PFSK-1 (cell line): ENCODE results near the gene PRKAG2.

Source experiments
- POLR2AphosphoS5 ChIP-seq: IDR thresholded peaks from 2 replicates; pipeline ENCODE4 v1.6.1; 2012; ENCODE audit warnings: low read depth, mild to moderate bottlenecking, control low read depth, low read length, moderate library complexity
- SIN3A ChIP-seq: IDR thresholded peaks from 2 replicates; pipeline ENCODE4 v1.6.1; 2012; ENCODE audit warnings: mild to moderate bottlenecking, low read length, moderate library complexity, borderline replicate concordance; ENCODE audit not compliant: insufficient read depth
- TF ChIP-seq, protein P1 (sequence below), 2 experiments: IDR thresholded peaks; 2 replicates each; pipeline versions ENCODE4 v1.6.1 to v1.8.0; 2011 to 2012; ENCODE audit warnings: low read depth in 2 of 2, low read length in 2 of 2, control low read depth in 1 of 2, inconsistent platforms in 1 of 2, mild to moderate bottlenecking in 1 of 2, moderate library complexity in 1 of 2; ENCODE audit not compliant: insufficient read depth in 1 of 2

- TF ChIP-seq SIN3A (no peak), POLR2AphosphoS5 (no peak)
- TF ChIP-seq, protein P1, sequence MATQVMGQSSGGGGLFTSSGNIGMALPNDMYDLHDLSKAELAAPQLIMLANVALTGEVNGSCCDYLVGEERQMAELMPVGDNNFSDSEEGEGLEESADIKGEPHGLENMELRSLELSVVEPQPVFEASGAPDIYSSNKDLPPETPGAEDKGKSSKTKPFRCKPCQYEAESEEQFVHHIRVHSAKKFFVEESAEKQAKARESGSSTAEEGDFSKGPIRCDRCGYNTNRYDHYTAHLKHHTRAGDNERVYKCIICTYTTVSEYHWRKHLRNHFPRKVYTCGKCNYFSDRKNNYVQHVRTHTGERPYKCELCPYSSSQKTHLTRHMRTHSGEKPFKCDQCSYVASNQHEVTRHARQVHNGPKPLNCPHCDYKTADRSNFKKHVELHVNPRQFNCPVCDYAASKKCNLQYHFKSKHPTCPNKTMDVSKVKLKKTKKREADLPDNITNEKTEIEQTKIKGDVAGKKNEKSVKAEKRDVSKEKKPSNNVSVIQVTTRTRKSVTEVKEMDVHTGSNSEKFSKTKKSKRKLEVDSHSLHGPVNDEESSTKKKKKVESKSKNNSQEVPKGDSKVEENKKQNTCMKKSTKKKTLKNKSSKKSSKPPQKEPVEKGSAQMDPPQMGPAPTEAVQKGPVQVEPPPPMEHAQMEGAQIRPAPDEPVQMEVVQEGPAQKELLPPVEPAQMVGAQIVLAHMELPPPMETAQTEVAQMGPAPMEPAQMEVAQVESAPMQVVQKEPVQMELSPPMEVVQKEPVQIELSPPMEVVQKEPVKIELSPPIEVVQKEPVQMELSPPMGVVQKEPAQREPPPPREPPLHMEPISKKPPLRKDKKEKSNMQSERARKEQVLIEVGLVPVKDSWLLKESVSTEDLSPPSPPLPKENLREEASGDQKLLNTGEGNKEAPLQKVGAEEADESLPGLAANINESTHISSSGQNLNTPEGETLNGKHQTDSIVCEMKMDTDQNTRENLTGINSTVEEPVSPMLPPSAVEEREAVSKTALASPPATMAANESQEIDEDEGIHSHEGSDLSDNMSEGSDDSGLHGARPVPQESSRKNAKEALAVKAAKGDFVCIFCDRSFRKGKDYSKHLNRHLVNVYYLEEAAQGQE (IDR thresholded peaks at IDR 0.05; ENCODE audit: insufficient read depth in 1 of 2, low read depth in 2 of 2, low read length in 2 of 2), result no peak
Measured at GRCh38 chr7:151719031-151719896, 157.7 kb downstream of the PRKAG2 start.
